Mucosa of rectum (tissue), 2 donors: ENCODE results near the gene PDXK.
A peak's percentile ranks its signal among the peaks of the same experiment; 100 is the strongest.

Experiments
- H3K27ac ChIP-seq, 2 donors: one replicate each; pipeline ENCODE4 v1.7.0; 2013; ENCODE audit warnings: inconsistent platforms in 2 of 2, low read depth in 2 of 2, low read length in 2 of 2
- H3K27me3 ChIP-seq, 2 donors: one replicate each; pipeline ENCODE4 v1.7.0; 2013; ENCODE audit warnings: low read length in 2 of 2; ENCODE audit not compliant: control insufficient read depth in 2 of 2, insufficient read depth in 2 of 2
- H3K36me3 ChIP-seq, 2 donors: one replicate each; pipeline ENCODE4 v1.7.0; 2013; ENCODE audit warnings: low read length in 2 of 2; ENCODE audit not compliant: control insufficient read depth in 2 of 2, insufficient read depth in 2 of 2
- H3K4me1 ChIP-seq, 2 donors: one replicate each; pipeline ENCODE4 v1.7.0; 2013; ENCODE audit warnings: low read length in 2 of 2, mild to moderate bottlenecking in 1 of 2; ENCODE audit not compliant: control insufficient read depth in 2 of 2, insufficient read depth in 2 of 2
- H3K4me3 ChIP-seq, 2 donors: one replicate each; pipeline ENCODE4 v1.7.0; 2013; ENCODE audit warnings: low read length in 2 of 2
- H3K9ac ChIP-seq, 2 donors: one replicate each; pipeline ENCODE4 v1.7.0; 2013; ENCODE audit warnings: low read length in 2 of 2, low read depth in 1 of 2, mild to moderate bottlenecking in 1 of 2
- H3K9me3 ChIP-seq, 2 donors: one replicate each; pipeline ENCODE4 v1.7.0; 2013; ENCODE audit warnings: low read length in 2 of 2; ENCODE audit not compliant: control insufficient read depth in 2 of 2
- donor health status: healthy.
- donor health status: Normal muscosa, but diverticular disease.

The PDXK gene

DNA sequence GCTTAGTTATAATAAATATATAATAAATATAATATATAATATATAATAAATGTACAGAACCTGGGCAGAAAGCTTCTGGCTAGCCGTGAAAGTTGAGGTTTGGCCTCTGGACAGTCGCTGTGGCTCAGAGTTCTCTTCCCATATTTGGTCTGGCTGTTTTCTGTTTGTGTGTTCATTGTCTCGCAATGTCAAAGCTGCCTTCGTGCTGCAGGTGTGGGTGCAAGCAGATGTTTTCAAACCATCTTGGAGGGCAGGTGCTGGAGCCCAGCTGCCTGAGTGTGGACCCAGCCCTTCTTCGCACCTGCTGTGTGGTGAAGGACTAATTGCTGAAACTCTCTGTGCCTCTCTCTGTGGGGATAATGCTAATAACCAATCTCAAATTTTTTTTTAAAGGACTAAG lies 60.7 kb downstream of the PDXK start:
- Histone ChIP-seq H3K27me3 (no peaks in the 10 kb centered on the region), H3K36me3 (no peaks in the 10 kb centered on the region), H3K4me1 (peaks cover 8 to 10% of the 10 kb centered on the region in 2 donors), H3K27ac (no peak overlapping the region), H3K9ac (no peak overlapping the region), H3K9me3 (no peaks in the 10 kb centered on the region), H3K4me3 (no peak overlapping the region)

DNA sequence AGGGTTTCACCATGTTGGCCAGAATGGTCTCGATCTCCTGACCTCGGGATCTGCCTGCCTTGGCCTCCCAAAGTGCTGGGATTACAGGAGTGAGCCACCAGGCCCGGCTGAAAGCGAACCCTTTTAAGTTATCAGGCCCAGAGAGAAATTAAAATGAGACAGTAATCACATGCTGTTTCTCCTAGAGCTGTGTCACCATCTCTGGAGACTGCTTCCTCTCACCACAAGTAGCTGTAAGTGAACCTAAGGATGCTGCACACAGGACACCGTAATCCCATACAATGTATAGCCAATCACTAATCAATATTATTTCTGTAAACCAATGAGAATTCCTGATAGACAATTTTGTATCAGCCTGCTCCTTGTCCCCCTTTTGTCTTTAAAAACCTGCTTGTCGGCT lies 62.9 kb downstream of the PDXK start:
- no peak overlapping the region for H3K4me3 ChIP-seq
- H3K9me3 ChIP-seq, result no peaks in the 10 kb centered on the region
- H3K9ac ChIP-seq, result no peak overlapping the region
- no peaks in the 10 kb centered on the region for H3K27me3 ChIP-seq
- H3K27ac ChIP-seq, result no peak overlapping the region
- H3K4me1 ChIP-seq, result peaks cover 3 to 4% of the 10 kb centered on the region in 2 donors
- no peaks in the 10 kb centered on the region for H3K36me3 ChIP-seq

DNA sequence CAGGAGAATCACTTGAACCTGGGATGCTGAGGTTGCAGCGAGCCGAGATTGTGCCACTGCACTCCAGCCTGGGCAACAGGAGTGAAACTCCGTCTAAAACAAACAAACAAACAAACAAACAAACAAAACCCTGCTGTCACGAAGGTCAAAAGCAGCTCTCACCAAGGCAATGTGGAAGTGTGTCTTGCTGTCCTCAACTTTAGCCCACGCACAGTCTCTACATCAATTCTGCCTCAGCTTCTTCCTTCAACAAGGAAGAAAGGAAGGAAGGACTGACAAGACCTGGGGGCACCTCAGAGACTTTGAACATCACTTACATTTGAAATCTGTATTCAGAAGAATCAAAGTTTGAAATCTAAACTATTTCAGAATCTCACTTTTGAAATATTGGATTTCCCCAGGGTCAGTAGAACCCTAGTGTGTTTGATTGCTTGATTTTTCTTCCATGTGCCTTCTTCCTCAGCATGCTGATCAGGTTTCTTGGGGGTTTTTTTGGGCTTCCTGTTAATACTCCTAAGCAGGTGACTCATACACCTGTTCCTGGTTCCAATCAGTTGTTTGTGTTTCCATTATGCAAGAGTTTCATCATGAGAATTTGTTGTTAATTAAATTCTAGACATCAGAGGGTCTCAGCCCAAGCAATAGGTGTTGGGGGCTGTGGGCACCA lies 63.6 kb downstream of the PDXK start:
- no peak overlapping the region for H3K27ac ChIP-seq
- H3K9ac ChIP-seq, result no peak overlapping the region
- H3K4me3 ChIP-seq, result no peak overlapping the region
- H3K36me3 ChIP-seq, result no peaks in the 10 kb centered on the region
- peaks cover 3 to 4% of the 10 kb centered on the region in 2 donors for H3K4me1 ChIP-seq
- no peaks in the 10 kb centered on the region for H3K27me3 ChIP-seq
- no peaks in the 10 kb centered on the region for H3K9me3 ChIP-seq

DNA sequence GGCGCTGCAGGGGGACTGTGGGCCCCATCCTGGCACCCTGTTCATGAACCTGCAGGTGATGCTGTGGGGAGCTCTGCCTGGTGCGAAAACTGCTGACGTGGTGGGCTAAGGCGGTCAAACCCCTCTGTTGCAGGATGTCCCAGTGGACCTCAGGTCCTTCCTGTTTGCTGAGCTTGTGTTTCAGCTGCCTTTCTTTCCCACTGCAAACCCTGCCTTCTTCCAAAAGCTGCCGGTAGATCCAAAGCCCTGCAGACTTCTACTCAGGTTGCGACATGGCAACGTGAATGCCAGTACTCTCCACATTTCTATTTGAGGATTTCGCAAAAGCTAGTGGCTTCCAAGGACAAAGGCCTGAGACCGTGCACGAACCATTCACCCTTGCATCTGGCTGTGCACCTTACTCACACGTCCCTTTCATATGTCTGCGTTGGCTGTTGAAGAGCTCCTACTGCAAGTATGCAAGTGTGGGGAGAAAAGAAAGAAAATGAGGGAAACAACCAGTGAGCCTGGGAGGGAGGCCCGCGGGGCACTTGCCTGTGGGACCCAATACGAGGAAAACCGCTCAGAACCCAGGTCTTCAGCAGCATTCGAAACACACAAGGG lies 64.3 kb downstream of the PDXK start:
- Histone ChIP-seq H3K9me3 (no peaks in the 10 kb centered on the region), H3K4me3 (no peak overlapping the region), H3K4me1 (peaks cover 3 to 4% of the 10 kb centered on the region in 2 donors), H3K27ac (no peak overlapping the region), H3K9ac (no peak overlapping the region), H3K27me3 (no peaks in the 10 kb centered on the region), H3K36me3 (no peaks in the 10 kb centered on the region)

DNA sequence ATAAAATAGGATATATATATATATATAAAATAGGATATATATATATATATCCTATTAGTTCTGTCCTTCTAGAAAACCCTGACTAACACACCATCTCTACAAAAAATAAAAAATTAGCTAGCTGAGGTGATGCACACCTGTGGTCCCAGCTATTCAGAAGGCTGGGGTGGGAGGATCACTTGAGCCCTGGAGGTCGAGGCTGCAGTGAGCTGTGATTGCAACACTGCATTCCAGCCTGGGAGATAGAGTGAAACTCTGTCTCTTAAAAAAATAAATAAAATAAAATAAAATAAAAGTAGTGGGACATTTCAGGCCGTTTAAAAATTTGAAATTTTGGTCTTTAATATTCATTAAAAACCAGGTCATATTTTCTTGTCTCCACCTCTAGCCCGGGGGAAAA lies 66.2 kb downstream of the PDXK start:
- no peak overlapping the region for H3K4me3 ChIP-seq
- no peaks in the 10 kb centered on the region for H3K27me3 ChIP-seq
- H3K27ac ChIP-seq, result no peak overlapping the region
- H3K9ac ChIP-seq, result no peak overlapping the region
- H3K36me3 ChIP-seq, result no peaks in the 10 kb centered on the region
- H3K4me1 ChIP-seq, result peaks cover 4 to 8% of the 10 kb centered on the region in 2 donors
- no peaks in the 10 kb centered on the region for H3K9me3 ChIP-seq

GRCh38 chr21:43786300-43786806 lies 67.4 kb downstream of the PDXK start:
- Histone ChIP-seq H3K9me3 (no peaks in the 10 kb centered on the region), H3K36me3 (no peaks in the 10 kb centered on the region), H3K27me3 (no peaks in the 10 kb centered on the region), H3K9ac (no peak overlapping the region), H3K4me3 (no peak overlapping the region), H3K27ac (no peak overlapping the region), H3K4me1 (peaks cover 14 to 15% of the 10 kb centered on the region in 2 donors)

GRCh38 chr21:43786807-43787440 lies 68.0 kb downstream of the PDXK start:
- no peaks in the 10 kb centered on the region for H3K27me3 ChIP-seq
- H3K4me3 ChIP-seq, result no peak overlapping the region
- H3K9me3 ChIP-seq, result no peaks in the 10 kb centered on the region
- H3K9ac ChIP-seq, result no peak overlapping the region
- H3K27ac ChIP-seq, result no peak overlapping the region
- H3K36me3 ChIP-seq, result no peaks in the 10 kb centered on the region
- H3K4me1 ChIP-seq, result peaks cover 14 to 15% of the 10 kb centered on the region in 2 donors

- Histone ChIP-seq H3K27me3 (no peaks in the 10 kb centered on the region), H3K9me3 (no peaks in the 10 kb centered on the region), H3K4me3 (peak within 1 kb of the TSS; percentile 89), H3K36me3 (peaks cover 16 to 20% of the 10 kb centered on the region in 2 donors), H3K4me1 (peaks cover 14 to 15% of the 10 kb centered on the region in 2 donors), H3K9ac (peak within 1 kb of the TSS; percentile 79 to 84), H3K27ac (peak within 1 kb of the TSS; percentile 87 to 90)
These were observed 70.5 kb downstream of the PDXK start, which contains the start of gene RRP1 for GRCh38 chr21:43789276-43790009. Gene RRP1, plus strand, starts transcription at chr21:43789577. Its CDS starts 53 bp downstream, at chr21:43789630.

DNA sequence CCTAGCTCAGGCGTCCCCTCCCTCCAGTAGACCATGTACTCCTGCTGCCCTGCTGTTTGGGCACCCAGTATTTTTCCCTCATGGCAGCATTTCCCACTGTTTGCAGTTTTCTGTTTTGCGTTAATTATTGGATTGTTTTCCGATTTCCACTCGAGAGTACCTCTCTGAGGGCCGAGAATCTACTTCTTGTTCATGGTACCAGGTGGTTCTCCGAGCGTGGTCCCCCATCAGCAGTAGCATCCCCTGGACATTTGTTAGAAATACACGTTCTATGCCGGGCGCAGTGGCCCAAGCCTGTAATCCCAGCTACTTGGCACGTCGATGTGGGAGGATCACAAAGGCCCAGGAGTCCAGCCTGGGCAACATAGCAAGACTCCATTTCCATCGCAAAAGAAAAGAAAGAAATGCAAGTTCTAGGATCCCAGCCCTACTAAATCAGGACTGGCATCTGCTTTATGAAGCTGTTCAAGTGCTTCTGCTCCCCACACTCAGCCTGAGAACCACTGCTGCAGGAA lies 71.1 kb downstream of the PDXK start:
- peaks cover 18 to 26% of the 10 kb centered on the region in 2 donors for H3K36me3 ChIP-seq
- peak overlapping the region in 1 of 2 donors; percentile 87 for H3K27ac ChIP-seq
- H3K27me3 ChIP-seq, result no peaks in the 10 kb centered on the region
- peak overlapping the region; percentile 70 to 79 for H3K9ac ChIP-seq
- H3K9me3 ChIP-seq, result no peaks in the 10 kb centered on the region
- H3K4me3 ChIP-seq, result peak overlapping the region; percentile 89
- peaks cover 14 to 15% of the 10 kb centered on the region in 2 donors for H3K4me1 ChIP-seq
